NT2/D1 (cell line): ENCODE data around the gene INO80E.

ENCODE experiments used
- SUZ12 ChIP-seq: IDR thresholded peaks from 2 replicates; pipeline ENCODE4 v1.6.1; 2011; ENCODE audit not compliant: insufficient read length, insufficient read depth; ENCODE audit errors: extremely low read depth
- ZNF274 ChIP-seq: IDR thresholded peaks from 2 replicates; pipeline ENCODE4 v1.6.1; 2011; ENCODE audit warnings: mild to moderate bottlenecking, low read depth, low read length

- no peak for TF ChIP-seq ZNF274
- TF ChIP-seq SUZ12, result no peak
Measured at GRCh38 chr16:29962344-29962994, 33.6 kb upstream of the INO80E start.
